ENCODE data around the gene SLAMF1. TPM values are rescaled to one million over a fixed set of nuclear protein-coding genes. Genes with fewer than 3 reads are reported as not detected.

Gene SLAMF1
- total RNA-seq, 1 donor from 2014 or later = not detected

DNA sequence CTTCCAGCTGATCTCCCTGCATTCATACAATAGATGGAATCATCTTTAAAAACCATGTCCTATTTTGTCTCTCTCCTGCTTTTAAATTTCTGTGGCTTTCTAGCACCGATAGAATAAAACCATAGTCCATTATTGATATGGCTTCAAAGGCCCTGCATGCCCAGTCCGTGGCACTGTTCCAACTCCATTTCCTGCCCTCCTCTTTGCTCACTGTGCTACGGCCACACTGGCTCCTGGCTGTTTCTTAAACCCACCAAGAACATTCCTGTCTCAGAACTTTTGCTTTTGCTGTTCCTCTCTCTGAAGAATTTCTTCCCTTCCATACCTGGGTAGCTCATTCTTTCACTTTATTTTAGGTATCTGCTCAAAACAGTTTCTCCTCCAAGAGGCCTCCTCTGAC, 7.2 kb downstream of the SLAMF1 start:
- TF ChIP-seq, protein P1, sequence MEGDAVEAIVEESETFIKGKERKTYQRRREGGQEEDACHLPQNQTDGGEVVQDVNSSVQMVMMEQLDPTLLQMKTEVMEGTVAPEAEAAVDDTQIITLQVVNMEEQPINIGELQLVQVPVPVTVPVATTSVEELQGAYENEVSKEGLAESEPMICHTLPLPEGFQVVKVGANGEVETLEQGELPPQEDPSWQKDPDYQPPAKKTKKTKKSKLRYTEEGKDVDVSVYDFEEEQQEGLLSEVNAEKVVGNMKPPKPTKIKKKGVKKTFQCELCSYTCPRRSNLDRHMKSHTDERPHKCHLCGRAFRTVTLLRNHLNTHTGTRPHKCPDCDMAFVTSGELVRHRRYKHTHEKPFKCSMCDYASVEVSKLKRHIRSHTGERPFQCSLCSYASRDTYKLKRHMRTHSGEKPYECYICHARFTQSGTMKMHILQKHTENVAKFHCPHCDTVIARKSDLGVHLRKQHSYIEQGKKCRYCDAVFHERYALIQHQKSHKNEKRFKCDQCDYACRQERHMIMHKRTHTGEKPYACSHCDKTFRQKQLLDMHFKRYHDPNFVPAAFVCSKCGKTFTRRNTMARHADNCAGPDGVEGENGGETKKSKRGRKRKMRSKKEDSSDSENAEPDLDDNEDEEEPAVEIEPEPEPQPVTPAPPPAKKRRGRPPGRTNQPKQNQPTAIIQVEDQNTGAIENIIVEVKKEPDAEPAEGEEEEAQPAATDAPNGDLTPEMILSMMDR (IDR thresholded peaks at IDR 0.05; ENCODE audit: insufficient read depth, low read length, poor library complexity, severe bottlenecking) = no peak
- no peak for DNase-seq (ENCODE audit: low read depth)
- H3K27me3 ChIP-seq (ENCODE audit: control insufficient read depth, insufficient read depth, low read length) = no peaks in the 10 kb centered on the region

DNA sequence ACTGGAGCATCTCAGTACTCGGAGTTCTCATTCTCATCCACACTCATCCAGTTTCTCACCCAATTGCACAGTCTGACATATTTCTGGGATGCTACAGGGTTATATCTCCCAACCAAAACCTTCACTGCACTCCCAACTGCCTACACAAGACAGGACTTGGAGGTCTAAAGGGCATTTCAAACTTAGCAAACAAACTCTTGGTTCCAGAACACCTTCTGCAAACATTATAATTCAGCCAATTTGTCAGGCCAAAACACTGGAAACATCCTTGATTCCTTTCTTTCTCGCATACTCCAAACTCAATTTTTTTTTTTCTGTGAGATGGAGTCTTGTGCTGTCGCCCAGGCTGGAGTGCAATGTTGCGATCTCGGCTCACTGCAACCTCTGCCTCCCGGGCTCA, 7.9 kb downstream of the SLAMF1 start:
- Histone ChIP-seq H3K36me3 (ENCODE audit: control insufficient read depth, insufficient read depth, low read length) (no peaks in the 10 kb centered on the region), H3K27me3 (ENCODE audit: control insufficient read depth, insufficient read depth, low read length) (no peaks in the 10 kb centered on the region), H3K4me3 (ENCODE audit: low read depth, low read length) (no peak overlapping the region)
- DNase-seq (ENCODE audit: low read depth) = no peak
- TF ChIP-seq, protein P1 (IDR thresholded peaks at IDR 0.05; ENCODE audit: insufficient read depth, low read length, poor library complexity, severe bottlenecking) = no peak

More for the DNA sequence above, 7.2 kb downstream of the SLAMF1 start:
- Histone ChIP-seq H3K36me3 (ENCODE audit: control insufficient read depth, insufficient read depth, low read length) (no peaks in the 10 kb centered on the region), H3K4me3 (ENCODE audit: low read depth, low read length) (no peak overlapping the region)

DNA sequence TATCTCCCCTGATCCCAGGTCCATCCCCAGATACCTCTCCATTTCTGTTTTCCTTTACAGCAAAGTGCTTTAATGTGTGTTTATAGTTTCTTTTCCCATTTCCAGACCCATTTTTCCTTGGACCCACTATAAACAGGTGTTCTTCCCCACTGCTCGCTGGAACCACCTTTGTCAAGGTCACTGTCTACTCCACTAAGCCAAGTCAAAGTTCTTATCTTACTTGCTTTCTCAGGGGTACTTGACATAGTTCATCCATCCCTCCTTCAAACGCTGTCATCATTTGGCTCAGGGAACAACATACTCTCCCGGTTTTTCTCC, 8.3 kb downstream of the SLAMF1 start:
- Histone ChIP-seq H3K27me3 (ENCODE audit: control insufficient read depth, insufficient read depth, low read length) (no peaks in the 10 kb centered on the region), H3K36me3 (ENCODE audit: control insufficient read depth, insufficient read depth, low read length) (no peaks in the 10 kb centered on the region), H3K4me3 (ENCODE audit: low read depth, low read length) (no peak overlapping the region)
- TF ChIP-seq, protein P1 (IDR thresholded peaks at IDR 0.05; ENCODE audit: insufficient read depth, low read length, poor library complexity, severe bottlenecking) = no peak
- DNase-seq (ENCODE audit: low read depth) = no peak

DNA sequence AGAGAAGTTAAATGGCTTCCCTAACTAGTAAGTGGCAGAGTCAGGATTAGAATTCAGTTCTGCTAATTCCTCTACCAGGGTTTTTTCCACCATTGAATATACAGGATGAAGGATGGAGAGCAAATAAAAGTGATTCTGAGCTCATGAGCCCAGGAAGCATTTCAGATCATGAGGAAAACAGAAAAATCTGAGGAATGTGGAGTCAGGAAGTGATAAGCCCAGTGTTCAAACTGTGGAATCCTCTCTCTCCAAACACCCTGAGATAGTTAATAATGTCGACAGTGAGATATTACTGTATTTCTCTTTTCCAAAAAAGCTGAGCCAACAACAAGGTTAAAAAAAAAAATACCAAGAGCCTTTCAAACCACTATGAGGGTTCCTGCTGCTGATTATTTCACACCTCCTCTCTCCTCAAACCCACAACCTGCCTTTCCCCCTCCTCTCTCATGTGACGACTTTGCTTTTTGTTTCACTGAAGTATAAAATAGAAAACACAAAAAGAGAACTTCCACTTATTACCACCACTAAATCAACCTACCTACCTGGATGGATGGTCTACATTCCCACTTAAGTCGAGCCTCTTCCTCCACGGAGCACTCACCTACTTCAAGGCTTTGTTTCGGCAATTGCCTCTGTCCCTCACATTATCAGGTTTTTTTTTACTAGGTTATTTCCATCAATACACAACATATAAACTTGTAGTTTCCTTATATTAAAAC, 8.9 kb downstream of the SLAMF1 start:
- Histone ChIP-seq H3K4me3 (ENCODE audit: low read depth, low read length) (no peak overlapping the region), H3K36me3 (ENCODE audit: control insufficient read depth, insufficient read depth, low read length) (no peaks in the 10 kb centered on the region), H3K27me3 (ENCODE audit: control insufficient read depth, insufficient read depth, low read length) (no peaks in the 10 kb centered on the region)
- DNase-seq (ENCODE audit: low read depth) = no peak
- TF ChIP-seq, protein P1 (IDR thresholded peaks at IDR 0.05; ENCODE audit: insufficient read depth, low read length, poor library complexity, severe bottlenecking) = no peak

DNA sequence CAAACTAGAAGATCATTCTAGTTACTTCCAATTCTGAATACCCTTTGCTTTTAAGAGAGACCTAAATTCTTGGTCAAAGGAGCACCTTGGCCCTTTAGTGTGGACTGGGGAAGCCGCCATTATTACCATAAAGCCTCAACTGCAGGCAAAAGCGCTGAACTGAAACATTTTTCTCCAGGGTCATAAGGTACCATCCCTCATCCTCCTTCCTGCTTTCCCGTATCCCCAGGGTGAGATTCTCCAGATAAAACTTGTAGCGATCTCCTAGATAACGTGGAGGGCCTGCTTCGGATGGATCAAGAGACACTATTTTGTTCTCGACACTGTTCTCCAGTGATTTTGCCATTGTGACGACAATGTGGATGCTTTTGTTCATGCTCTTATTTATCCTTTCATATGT, 9.8 kb downstream of the SLAMF1 start:
- H3K4me3 ChIP-seq (ENCODE audit: low read depth, low read length) = no peak overlapping the region
- no peaks in the 10 kb centered on the region for H3K27me3 ChIP-seq (ENCODE audit: control insufficient read depth, insufficient read depth, low read length)
- H3K36me3 ChIP-seq (ENCODE audit: control insufficient read depth, insufficient read depth, low read length) = no peaks in the 10 kb centered on the region
- TF ChIP-seq, protein P1 (IDR thresholded peaks at IDR 0.05; ENCODE audit: insufficient read depth, low read length, poor library complexity, severe bottlenecking) = no peak
- DNase-seq (ENCODE audit: low read depth) = no peak

DNA sequence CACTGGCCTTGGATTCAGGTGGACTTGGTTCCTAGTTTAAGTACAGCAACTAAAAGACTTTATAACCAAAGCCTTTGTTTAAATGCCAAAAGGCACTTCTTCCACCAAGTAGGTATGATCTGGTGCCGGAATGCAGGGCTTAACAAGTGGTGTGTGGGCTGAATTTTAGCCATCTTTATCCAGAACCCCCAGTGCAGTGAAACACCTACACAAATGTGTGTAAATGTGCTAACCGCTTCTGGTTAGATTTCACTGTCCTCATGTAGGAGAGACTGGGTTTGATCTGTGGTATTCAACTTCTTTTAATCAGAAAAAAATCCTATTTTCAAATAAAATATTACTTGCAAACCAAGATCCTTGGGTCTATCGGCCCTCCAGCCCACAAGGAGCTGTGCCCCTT, 10.3 kb downstream of the SLAMF1 start:
- TF ChIP-seq, protein P1 (IDR thresholded peaks at IDR 0.05; ENCODE audit: insufficient read depth, low read length, poor library complexity, severe bottlenecking) = no peak
- no peaks in the 10 kb centered on the region for H3K36me3 ChIP-seq (ENCODE audit: control insufficient read depth, insufficient read depth, low read length)
- DNase-seq (ENCODE audit: low read depth) = no peak
- no peaks in the 10 kb centered on the region for H3K27me3 ChIP-seq (ENCODE audit: control insufficient read depth, insufficient read depth, low read length)
- H3K4me3 ChIP-seq (ENCODE audit: low read depth, low read length) = no peak overlapping the region
